HTERT RPE-1 (cell line): ENCODE results near the gene GARNL3.

Experiments used
- in situ Hi-C: fragments of 300-500 bp; cut with MboI; formaldehyde crosslinking; loops from 4 replicates; pipeline ENCODE4 v1.14.3; 2020; ENCODE audit warnings: low sequenced_read_pairs

Gene GARNL3

GRCh38 chr9:127232833-127233549 lies 31.6 kb upstream of the GARNL3 start:
- in situ Hi-C loops: no loop called here

DNA sequence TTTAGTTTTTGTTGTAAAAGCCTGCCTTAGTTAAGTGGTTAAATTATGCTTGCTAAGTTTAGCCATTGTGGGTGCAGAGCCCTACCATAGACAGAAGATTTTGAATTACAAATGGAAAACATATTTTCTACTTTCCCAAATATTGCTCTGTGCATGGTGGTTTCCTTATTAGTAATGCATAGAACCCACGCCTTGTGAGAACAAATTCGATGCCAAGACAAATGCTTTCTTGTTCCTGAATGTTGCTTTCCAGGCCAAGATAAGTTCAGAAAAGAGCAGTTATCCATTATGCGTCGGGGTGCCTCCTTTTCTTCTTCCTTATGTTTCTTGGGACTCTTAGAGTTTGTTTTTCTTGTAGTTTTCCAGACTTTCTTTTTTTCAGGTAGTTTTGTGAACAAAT lies 31.0 kb upstream of the GARNL3 start:
- in situ Hi-C loops: no loop called here

- in situ Hi-C loops: no loop called here
Measured at GRCh38 chr9:127233989-127234388, 30.6 kb upstream of the GARNL3 start.

DNA sequence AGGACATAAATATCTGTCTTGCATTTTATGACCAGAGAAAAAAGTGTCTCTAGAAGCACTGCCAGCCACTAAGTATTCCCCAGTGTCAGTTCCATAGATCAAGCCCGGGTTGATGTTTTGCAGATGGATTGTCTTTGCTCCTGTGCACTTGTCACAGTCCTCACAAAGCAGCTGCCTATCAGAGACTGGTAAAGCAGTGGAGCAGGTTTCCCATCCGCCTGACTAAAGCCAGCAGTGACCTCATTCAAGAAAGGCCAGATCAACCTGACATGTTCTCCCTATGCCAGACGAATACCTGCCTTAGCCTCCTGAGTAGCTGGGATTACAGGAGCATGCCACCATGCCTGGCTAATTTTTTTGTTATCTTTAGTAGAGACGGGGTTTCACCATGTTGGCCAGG lies 26.8 kb upstream of the GARNL3 start:
- in situ Hi-C loops: no loop called here

- in situ Hi-C loops: no loop called here
Measured at GRCh38 chr9:127241354-127241753, 23.2 kb upstream of the GARNL3 start.

DNA sequence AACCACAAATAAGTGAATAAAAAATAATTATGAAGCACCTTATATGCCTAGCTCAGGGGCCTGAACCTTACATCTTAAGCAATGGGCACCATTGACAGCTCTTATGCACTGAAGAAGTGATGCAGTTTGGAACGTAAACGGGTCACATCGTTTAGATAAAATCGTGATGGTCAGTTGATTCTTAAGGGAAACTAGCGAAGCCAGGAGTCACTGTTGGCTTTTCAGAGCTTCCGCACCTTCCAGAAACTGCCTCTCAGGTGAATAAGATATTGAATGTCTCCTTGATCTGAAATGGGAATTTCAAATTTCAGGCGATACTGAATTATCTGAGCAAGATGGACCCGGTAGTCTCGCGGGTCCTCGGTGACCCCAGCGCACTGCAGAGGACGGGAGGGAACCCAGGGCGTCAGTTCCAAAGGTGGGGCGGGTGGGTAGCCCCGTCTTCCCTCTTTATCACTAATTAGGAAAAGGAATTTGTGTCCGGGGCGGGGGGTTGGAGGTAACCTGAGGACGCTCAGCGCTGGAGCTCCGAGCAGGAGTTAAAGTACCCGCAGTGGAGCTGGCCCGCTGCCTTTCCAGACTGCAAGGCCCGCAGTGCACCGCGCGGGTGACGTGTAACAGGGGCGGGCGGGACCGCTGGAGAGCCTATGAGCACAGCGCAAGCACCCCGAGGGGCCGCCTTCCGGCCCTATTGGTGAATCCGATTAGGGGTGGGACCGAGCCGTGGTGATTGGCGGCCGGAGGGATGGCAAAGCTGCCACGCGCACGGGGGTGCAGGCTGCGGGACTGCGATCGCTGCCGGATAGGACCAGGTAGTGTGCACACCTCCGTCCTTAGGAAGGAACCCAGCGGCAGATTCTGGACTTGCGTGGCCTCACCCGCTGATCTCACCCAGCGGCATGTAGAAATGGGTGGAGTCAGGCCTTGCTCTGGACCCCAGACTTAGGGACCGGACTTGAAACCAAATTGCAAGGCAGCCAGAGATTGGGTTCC lies 19.7 kb upstream of the GARNL3 start:
- in situ Hi-C loops: no loop called here

GRCh38 chr9:127245637-127246164 lies 18.9 kb upstream of the GARNL3 start:
- in situ Hi-C loops: no loop called here

DNA sequence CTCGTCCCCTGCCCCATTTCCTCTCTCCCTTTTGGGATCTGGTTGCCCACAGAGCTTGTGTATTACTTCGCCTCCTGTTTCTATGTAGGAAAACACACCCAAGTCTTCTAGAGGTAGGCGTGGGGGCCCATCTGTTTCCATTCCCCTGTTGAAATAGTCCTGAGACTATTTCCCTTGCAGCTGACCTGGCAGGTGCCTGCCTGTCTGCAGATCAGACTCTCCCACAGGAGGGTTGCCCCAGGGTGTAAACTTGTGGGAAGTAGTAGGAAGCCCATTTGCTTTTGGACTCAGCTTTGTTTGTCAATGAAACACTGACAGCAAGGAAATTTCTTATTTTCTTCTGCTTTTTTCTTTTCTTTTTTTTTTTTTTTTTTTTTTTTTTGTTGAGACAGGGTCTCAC lies 16.3 kb upstream of the GARNL3 start:
- in situ Hi-C loops: no loop called here

- in situ Hi-C loops: no loop called here
Measured at GRCh38 chr9:127249877-127250276, 14.7 kb upstream of the GARNL3 start.

DNA sequence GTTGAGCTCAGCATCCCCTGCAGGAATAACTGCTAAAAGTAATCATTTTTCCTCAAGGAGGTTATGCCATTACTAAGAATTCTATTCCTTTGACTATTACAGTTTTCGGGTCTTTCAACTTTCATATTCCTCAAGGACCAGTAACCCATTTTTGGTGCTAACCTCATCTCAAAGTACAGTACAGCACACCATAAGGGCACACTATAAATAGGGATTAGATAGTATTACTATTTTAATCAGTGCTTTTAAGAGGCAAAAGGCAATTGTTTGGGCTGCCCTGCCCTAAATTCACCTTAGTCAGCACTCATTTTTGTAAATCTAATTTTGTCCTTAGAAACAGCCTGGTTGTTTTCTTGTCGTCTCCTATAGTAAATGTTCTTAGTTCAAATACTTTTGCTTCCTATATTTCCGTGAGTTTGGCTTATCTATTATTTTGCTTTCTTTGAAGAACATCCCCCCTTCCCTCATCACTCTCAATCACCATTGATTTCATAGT lies 13.6 kb upstream of the GARNL3 start:
- in situ Hi-C loops: no loop called here

GRCh38 chr9:127252410-127253318 lies 11.9 kb upstream of the GARNL3 start:
- in situ Hi-C loops: no loop called here

- in situ Hi-C loops: no loop called here
Measured at GRCh38 chr9:127253446-127253845, 11.1 kb upstream of the GARNL3 start.

- in situ Hi-C loops: no loop called here
Measured at GRCh38 chr9:127255692-127256091, 8.9 kb upstream of the GARNL3 start.

GRCh38 chr9:127256324-127256723 lies 8.2 kb upstream of the GARNL3 start:
- in situ Hi-C loops: no loop called here

GRCh38 chr9:127258606-127259471 lies 5.7 kb upstream of the GARNL3 start:
- in situ Hi-C loops: no loop called here

DNA sequence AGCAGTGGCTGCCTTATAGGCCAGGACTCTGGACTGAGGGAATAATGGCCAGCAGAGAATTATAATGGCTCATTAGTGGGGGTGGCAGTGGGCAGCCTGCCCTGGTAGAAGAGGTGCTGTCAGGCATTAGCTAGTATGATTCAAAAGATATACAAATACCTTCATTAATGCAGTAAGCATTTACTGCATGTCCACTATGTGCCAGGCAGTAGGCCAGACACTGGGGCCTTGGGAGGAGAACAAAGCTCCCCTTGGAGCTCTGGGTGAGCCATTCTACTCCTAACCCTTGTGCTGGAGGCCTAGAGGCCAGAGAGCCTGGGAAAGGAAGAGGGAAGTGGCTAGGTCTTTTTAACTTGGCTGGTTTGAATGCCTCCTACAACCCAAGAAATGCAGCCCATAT lies 2.0 kb upstream of the GARNL3 start:
- in situ Hi-C loops: no loop called here

- in situ Hi-C loops: no loop called here
Measured at GRCh38 chr9:127263237-127263636, 1.3 kb upstream of the GARNL3 start.

- in situ Hi-C loops: no loop called here
Measured at GRCh38 chr9:127263664-127264063, 910 bp upstream of the GARNL3 start.

DNA sequence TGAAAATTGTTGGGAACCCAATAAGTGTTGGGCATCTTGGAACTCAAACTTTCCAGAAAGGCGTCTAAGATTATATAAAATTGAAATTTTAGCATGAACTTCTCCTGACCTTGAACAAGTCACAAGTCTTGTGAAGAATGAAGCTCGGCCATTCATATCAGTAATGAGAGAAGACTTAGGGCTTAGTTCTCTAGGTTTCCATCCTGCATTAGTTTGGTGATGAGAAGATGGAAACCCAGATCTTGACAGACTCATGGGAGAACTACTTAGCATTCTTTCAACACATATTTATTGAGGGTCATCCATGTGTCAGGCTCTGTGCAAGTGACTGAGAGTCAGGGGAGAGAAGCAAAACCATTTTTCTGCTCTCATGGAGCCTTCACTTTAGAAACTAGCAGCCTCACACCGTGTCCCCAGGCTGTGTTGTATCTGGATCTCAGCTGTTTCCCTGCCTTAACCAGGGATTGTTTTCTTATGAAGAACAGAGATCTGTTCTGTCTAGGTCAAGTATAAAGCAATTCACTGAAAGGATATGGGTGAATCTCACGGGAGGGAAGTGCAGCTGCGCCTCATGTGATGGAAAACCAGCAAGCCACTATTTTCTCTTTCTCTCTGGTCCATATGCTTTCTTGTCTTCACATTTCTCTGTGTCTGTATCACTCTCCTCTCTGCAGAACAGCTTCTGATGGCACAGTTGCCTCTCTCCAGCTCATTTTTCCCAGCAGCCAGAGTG lies 3.4 kb downstream of the GARNL3 start:
- in situ Hi-C loops: no loop called here
